Natural killer cell (primary cell): Measurements from ENCODE around the gene TMCO4. TPM values are rescaled to one million over a fixed set of nuclear protein-coding genes. Genes with fewer than 3 reads are reported as not detected.

Source experiments
- ATAC-seq, 3 donors: fragments of 150-1000 bp in 2 of 3; fragments of 200-7000 bp in 1 of 3; cut with Tn5 transposase; 1 replicate in 1 of 3; 2 replicates in 2 of 3; pipeline ENCODE4 v1.10.0; 2021; ENCODE audit warnings: mild to moderate bottlenecking in 2 of 3, moderate library complexity in 2 of 3
- DNase-seq, 2 donors: peaks; one replicate each; pipeline versions ENCODE4 v3.0.0 to v3.0.0-alpha.2; 2013 to 2021; ENCODE audit warnings: mixed read lengths in 1 of 2
- H3K27ac ChIP-seq: one replicate; pipeline ENCODE4 v1.5.1; 2013; ENCODE audit warnings: mild to moderate bottlenecking, low read length
- H3K27me3 ChIP-seq: one replicate; pipeline ENCODE4 v1.6.1; 2013; ENCODE audit warnings: low read length; ENCODE audit not compliant: control insufficient read depth, insufficient read depth
- H3K36me3 ChIP-seq: one replicate; pipeline ENCODE4 v1.6.1; 2013; ENCODE audit warnings: low read length; ENCODE audit not compliant: control insufficient read depth, insufficient read depth
- H3K4me1 ChIP-seq: one replicate; pipeline ENCODE4 v1.6.1; 2013; ENCODE audit warnings: low read length; ENCODE audit not compliant: control insufficient read depth, insufficient read depth
- H3K4me3 ChIP-seq: one replicate; pipeline ENCODE4 v1.5.1; 2013; ENCODE audit warnings: low read length
- H3K9me3 ChIP-seq: one replicate; pipeline ENCODE4 v1.6.1; 2013; ENCODE audit warnings: low read length; ENCODE audit not compliant: control insufficient read depth, insufficient read depth
- H3K27ac Mint-ChIP-seq, 2 donors: one replicate each; pipeline ENCODE4 v1.8.0; 2022; ENCODE audit warnings: mild to moderate bottlenecking in 2 of 2, mixed read lengths in 2 of 2, moderate library complexity in 1 of 2
- H3K27me3 Mint-ChIP-seq, 2 donors: one replicate each; pipeline ENCODE4 v1.8.0; 2022; ENCODE audit warnings: low read depth in 2 of 2, mixed read lengths in 2 of 2
- H3K36me3 Mint-ChIP-seq: one replicate; pipeline ENCODE4 v1.8.0; 2022; ENCODE audit warnings: mixed read lengths
- H3K4me1 Mint-ChIP-seq, 2 donors: one replicate each; pipeline ENCODE4 v1.8.0; 2022; ENCODE audit warnings: mixed read lengths in 2 of 2
- H3K4me3 Mint-ChIP-seq: one replicate; pipeline ENCODE4 v1.8.0; 2022; ENCODE audit warnings: mild to moderate bottlenecking, moderate library complexity, mixed read lengths
- H3K9me3 Mint-ChIP-seq, 2 donors: one replicate each; pipeline ENCODE4 v1.8.0; 2022; ENCODE audit warnings: mixed read lengths in 2 of 2
- WGBS: methylation state at CpG from one replicate; pipeline ENCODE4 v1.1.7; 2013; ENCODE audit warnings: missing lambda C conversion rate; ENCODE audit not compliant: insufficient coverage; 5-methylcytosine and 5-hydroxymethylcytosine counted together
- intact Hi-C: fragments of 100-400 bp; cut with micrococcal nuclease; formaldehyde crosslinking; loops from one replicate; pipeline ENCODE4 v1.14.2; 2022
- total RNA-seq, 4 donors: library from RNA; stranded (reverse); fragments of 120-200 nt in 1 of 4; gene quantifications; one replicate each; pipeline versions ENCODE4 v1.2.3 to v1.2.4, GENCODE V29; 2013 to 2022
- TF ChIP-seq, protein P1 (sequence below): fragments of 200-600 bp; IDR thresholded peaks from one replicate; pipeline ENCODE4 v1.8.0; 2022; ENCODE audit warnings: antibody characterized with exemption

TMCO4 gene
- total RNA-seq, 3 donors from 2014 or later (not counting 1 experiment from before 2014, with no cell fraction given): 14.2 to 21.5 (median 18.3) TPM

DNA sequence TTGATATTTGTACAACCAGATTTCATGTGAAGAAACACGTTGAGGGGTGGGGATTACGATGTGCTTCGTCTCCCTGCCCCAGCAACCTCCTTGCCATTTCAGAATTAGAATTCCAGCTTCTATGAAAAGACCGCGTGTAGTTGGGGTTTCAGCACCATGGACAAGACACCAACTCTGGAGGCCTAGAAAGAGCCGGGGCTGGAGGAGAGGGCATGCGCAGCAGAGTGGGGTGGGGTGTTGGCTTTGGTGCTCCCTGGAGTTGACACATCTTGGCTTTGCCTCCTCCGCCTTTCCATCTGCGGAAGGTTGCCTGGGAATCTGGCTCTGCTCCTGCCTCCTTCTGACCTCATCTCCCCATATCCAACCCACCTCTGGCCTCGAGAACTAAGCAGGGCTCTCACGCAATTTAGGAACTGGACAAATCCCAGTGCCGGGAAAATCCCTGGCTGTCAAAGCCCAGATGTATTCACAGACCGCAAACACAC lies 123.2 kb downstream of the TMCO4 start:
- TF ChIP-seq, protein P1, sequence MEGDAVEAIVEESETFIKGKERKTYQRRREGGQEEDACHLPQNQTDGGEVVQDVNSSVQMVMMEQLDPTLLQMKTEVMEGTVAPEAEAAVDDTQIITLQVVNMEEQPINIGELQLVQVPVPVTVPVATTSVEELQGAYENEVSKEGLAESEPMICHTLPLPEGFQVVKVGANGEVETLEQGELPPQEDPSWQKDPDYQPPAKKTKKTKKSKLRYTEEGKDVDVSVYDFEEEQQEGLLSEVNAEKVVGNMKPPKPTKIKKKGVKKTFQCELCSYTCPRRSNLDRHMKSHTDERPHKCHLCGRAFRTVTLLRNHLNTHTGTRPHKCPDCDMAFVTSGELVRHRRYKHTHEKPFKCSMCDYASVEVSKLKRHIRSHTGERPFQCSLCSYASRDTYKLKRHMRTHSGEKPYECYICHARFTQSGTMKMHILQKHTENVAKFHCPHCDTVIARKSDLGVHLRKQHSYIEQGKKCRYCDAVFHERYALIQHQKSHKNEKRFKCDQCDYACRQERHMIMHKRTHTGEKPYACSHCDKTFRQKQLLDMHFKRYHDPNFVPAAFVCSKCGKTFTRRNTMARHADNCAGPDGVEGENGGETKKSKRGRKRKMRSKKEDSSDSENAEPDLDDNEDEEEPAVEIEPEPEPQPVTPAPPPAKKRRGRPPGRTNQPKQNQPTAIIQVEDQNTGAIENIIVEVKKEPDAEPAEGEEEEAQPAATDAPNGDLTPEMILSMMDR: no peak
- Histone ChIP-seq H3K27ac (no peak overlapping the region), H3K4me3 (no peak overlapping the region), H3K9me3 (no peaks in the 10 kb centered on the region), H3K27me3 (no peaks in the 10 kb centered on the region), H3K4me1 (no peaks in the 10 kb centered on the region), H3K36me3 (no peaks in the 10 kb centered on the region)
- Mint-ChIP-seq H3K9me3 (no peaks in the 10 kb centered on the region), H3K4me1 (no peaks in the 10 kb centered on the region), H3K27ac (no peak overlapping the region), H3K27me3 (peaks cover 9 to 20% of the 10 kb centered on the region in 2 donors), H3K36me3 (no peaks in the 10 kb centered on the region), H3K4me3 (no peak overlapping the region)
- peak in 1 of 2 donors; percentile 46 for DNase-seq
- intact Hi-C loops: no loop called here
- WGBS: 42% methylated on average over 13 of the region's 13 CpGs
- peak in 1 of 3 donors; percentile 48 for ATAC-seq

GRCh38 chr1:19675797-19676196 lies 123.9 kb downstream of the TMCO4 start:
- Mint-ChIP-seq H3K27me3 (peaks cover 9 to 20% of the 10 kb centered on the region in 2 donors), H3K4me1 (no peaks in the 10 kb centered on the region), H3K27ac (no peak overlapping the region), H3K36me3 (no peaks in the 10 kb centered on the region), H3K4me3 (no peak overlapping the region), H3K9me3 (no peaks in the 10 kb centered on the region)
- Histone ChIP-seq H3K9me3 (no peaks in the 10 kb centered on the region), H3K4me1 (no peaks in the 10 kb centered on the region), H3K27ac (no peak overlapping the region), H3K36me3 (no peaks in the 10 kb centered on the region), H3K4me3 (no peak overlapping the region), H3K27me3 (no peaks in the 10 kb centered on the region)
- WGBS: 90% methylated on average over 5 of the region's 5 CpGs
- DNase-seq (no peak), ATAC-seq (no peak)
- intact Hi-C loops: no loop called here
- TF ChIP-seq, protein P1: no peak

DNA sequence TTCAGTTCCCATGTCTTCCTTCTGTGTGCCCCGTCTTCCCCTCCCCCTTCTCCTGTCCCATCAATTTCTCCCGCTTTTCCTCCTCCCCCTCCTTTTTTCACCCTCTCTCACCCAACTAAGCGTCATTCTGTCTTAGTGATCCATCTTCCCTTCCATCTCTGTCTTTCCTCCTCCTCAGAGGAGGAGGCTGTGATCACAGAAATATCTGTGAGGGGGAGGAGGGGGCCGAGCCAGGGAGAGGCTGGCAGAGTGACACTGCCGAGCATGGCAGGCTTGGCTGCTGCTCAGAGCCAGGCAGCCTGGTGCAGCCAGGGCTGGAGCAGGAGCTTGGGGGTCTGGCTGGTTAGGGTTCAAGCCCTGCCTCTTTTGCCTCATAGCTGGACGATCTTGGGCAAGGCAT lies 127.5 kb downstream of the TMCO4 start:
- H3K27ac Mint-ChIP-seq: no peak overlapping the region
- no peaks in the 10 kb centered on the region for H3K9me3 Mint-ChIP-seq
- H3K4me3 Mint-ChIP-seq: no peak overlapping the region
- Histone ChIP-seq H3K4me3 (no peak overlapping the region), H3K27me3 (no peaks in the 10 kb centered on the region), H3K36me3 (no peaks in the 10 kb centered on the region), H3K9me3 (no peaks in the 10 kb centered on the region), H3K27ac (no peak overlapping the region), H3K4me1 (no peaks in the 10 kb centered on the region)
- intact Hi-C loops: no loop called here
- ATAC-seq: no peak
- H3K27me3 Mint-ChIP-seq: peaks cover 23 to 34% of the 10 kb centered on the region in 2 donors
- H3K4me1 Mint-ChIP-seq: no peaks in the 10 kb centered on the region
- DNase-seq: no peak
- TF ChIP-seq, protein P1: no peak
- H3K36me3 Mint-ChIP-seq: no peaks in the 10 kb centered on the region
- 60% methylated on average over 6 of the region's 6 CpGs for WGBS

GRCh38 chr1:19670787-19671186 lies 128.9 kb downstream of the TMCO4 start:
- Mint-ChIP-seq H3K4me1 (peaks cover 4 to 14% of the 10 kb centered on the region in 2 donors), H3K4me3 (no peak overlapping the region), H3K36me3 (no peaks in the 10 kb centered on the region), H3K27me3 (peaks cover 35 to 38% of the 10 kb centered on the region in 2 donors), H3K27ac (no peak overlapping the region), H3K9me3 (no peaks in the 10 kb centered on the region)
- TF ChIP-seq, protein P1: no peak
- H3K9me3 ChIP-seq: no peaks in the 10 kb centered on the region
- no peak overlapping the region for H3K27ac ChIP-seq
- 72% methylated on average over 3 of the region's 4 CpGs for WGBS
- no peak for DNase-seq
- ATAC-seq: no peak
- intact Hi-C loops: no loop called here
- H3K4me3 ChIP-seq: no peak overlapping the region
- no peaks in the 10 kb centered on the region for H3K4me1 ChIP-seq
- no peaks in the 10 kb centered on the region for H3K36me3 ChIP-seq
- peaks cover 5% of the 10 kb centered on the region for H3K27me3 ChIP-seq
